Subcutaneous adipose tissue (tissue), 4 donors: Measurements from ENCODE around the gene C1orf141. TPM values are rescaled to one million over a fixed set of nuclear protein-coding genes. Genes with fewer than 3 reads are reported as not detected.

ENCODE experiments used
- total RNA-seq, 4 donors: library from RNA; depleted of rRNA; stranded (reverse); fragments of >200 nt; gene quantifications; one replicate each; pipeline ENCODE4 v1.1.0, GENCODE V29; 2016
- TF ChIP-seq, protein P1 (sequence below): fragments of 450-650 bp; IDR thresholded peaks from one replicate; pipeline ENCODE4 v1.5.1; 2016; ENCODE audit warnings: low read depth, mild to moderate bottlenecking, control low read depth, antibody characterized with exemption, moderate library complexity

Gene C1orf141
- under 1 TPM in 1 of 4 donors, not detected in 3; 0.34 TPM for total RNA-seq

- TF ChIP-seq, protein P1, sequence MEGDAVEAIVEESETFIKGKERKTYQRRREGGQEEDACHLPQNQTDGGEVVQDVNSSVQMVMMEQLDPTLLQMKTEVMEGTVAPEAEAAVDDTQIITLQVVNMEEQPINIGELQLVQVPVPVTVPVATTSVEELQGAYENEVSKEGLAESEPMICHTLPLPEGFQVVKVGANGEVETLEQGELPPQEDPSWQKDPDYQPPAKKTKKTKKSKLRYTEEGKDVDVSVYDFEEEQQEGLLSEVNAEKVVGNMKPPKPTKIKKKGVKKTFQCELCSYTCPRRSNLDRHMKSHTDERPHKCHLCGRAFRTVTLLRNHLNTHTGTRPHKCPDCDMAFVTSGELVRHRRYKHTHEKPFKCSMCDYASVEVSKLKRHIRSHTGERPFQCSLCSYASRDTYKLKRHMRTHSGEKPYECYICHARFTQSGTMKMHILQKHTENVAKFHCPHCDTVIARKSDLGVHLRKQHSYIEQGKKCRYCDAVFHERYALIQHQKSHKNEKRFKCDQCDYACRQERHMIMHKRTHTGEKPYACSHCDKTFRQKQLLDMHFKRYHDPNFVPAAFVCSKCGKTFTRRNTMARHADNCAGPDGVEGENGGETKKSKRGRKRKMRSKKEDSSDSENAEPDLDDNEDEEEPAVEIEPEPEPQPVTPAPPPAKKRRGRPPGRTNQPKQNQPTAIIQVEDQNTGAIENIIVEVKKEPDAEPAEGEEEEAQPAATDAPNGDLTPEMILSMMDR = no peak
Measured at GRCh38 chr1:67134695-67135094, at the start of gene C1orf141. TSS of gene C1orf141 (minus strand) at chr1:67134970. CDS start at chr1:67127240, 7,730 bp downstream.

GRCh38 chr1:67175530-67176087 lies 40.8 kb upstream of the C1orf141 start:
- TF ChIP-seq, protein P1 = no peak

- TF ChIP-seq, protein P1 = no peak
Measured at GRCh38 chr1:67174716-67175284, 40.0 kb upstream of the C1orf141 start.

DNA sequence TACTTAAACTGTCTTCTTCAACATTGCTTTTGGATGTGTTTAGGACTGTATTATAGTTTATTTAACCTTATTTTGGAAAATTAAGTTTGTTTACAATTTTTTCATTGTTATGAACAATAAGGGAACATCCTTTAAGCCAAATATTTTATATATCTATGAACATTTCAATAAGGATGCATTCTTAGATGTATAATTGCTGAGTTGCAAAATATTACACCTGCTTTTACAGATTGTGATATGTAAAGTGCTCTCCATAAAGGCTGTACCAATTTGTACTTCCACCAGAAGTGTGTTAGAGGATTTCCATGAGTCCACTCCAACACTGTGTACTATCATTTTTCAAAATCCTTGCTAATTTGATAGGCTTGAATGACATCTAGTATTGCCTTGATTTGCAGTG lies 39.2 kb upstream of the C1orf141 start:
- TF ChIP-seq, protein P1 = no peak

- TF ChIP-seq, protein P1 = no peak
Measured at GRCh38 chr1:67171978-67172377, 37.2 kb upstream of the C1orf141 start.

DNA sequence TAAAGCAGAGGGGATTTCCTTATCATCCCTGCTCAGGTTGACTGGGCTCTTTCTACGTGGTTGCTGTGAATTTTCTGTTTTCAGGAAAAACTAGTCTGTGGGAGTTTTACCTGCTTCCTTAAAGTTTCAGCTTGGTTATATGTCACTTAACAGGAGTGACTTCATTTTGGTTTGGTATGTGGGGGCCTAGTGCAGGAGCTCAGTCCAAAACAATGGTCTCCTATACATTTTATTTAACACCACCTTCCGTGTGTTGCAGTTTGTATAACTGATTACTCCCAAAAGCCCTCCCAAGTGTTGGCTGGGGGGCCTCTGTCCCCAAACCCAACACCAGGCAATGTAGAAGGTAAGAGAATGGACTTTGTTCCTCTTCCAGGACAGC lies 36.8 kb upstream of the C1orf141 start:
- TF ChIP-seq, protein P1 = no peak

DNA sequence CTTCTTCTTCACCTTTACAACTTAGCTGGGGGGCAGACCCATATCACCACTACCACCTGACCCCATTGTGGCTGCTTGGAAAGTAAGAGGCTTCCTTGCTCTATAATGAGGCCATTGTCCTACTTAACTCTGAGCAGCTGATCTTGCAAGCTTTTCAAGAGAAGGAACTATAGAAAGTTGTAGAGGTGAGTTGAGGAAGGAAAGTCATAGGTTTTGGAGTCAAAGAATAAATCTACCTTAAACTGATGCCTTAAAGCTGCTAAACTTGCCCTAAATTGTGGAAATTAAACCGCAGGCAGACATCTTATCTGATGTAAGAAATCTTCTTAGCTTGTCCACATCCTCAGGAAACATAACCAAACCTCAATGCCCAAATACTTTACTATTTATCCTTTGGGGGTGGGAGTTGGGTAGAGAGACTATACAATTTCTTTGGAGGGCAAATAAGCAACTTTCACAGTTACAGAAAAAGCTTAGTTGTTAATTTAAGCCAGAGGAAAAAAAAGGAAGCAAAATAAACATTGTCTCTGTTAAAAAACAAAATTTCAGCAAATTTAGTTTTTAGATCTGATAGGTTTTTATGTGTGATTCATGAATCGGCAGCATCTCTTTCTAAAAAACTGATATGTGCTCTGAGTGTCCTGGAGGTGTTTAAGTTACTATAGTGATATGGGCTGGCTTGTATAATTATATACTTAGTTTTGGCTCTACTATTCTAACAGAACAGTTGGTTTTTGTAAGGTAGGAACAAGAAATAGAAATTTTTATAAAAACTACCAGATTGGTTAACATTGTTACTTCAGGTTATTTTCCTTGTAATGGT lies 36.2 kb upstream of the C1orf141 start:
- TF ChIP-seq, protein P1 = no peak
